ENCODE data around the gene BDKRB2. TPM values are rescaled to one million over a fixed set of nuclear protein-coding genes. Genes with fewer than 3 reads are reported as not detected.

BDKRB2 gene
- total and polyA plus RNA-seq, 2 donors (not counting 1 experiment from before 2014, with no cell fraction given): not detected

DNA sequence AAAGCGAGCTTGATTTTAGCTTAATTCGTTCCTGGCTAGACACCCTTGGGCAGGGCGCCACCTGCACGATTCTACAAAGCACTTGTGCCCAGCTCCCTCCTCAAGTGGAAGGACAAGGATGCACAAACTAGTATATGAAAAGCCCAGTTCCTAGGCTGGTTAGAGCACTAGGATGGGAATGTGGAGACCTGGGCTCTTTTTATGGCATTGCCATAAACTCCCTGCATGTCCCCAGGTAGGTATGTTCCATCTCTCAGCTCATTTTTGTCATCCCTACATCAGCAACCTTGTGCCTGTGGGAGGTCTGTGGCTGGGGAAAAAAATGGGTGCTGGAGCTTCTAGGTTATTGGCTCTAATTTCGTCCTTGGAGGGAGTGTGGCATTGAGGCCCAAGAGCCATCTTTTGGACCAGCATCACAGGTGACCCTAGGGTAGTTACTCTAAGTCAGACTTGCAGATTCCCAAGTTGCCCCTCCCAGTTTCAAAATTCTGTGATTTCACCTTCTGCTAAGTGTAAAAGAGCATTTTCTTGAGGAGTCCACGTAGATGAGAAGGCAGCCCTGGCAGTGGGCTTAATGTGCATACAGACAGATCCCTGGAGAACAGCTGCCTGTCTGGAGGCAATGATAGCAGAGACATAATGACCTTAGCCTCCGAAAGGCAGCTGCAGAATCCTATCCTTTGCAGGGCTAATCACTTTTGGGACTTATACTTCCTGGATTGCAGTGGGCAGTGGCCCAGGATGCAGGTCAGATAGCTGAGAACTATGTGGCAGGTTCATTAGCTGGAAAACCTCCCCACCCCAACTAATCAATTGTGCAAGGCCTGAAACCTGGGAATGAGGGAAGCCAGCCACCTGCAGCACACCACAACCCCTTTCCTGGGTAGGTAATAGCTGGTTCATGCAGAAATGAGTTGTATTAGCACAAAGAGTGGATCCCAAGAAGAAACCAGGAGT lies 47.6 kb upstream of the BDKRB2 start:
- no peak overlapping the region for H3K27ac Mint-ChIP-seq
- no peak overlapping the region for H3K4me2 ChIP-seq (replicated peaks; ENCODE audit: low read depth, low read length, poor library complexity, severe bottlenecking)
- no peaks in the 10 kb centered on the region for H3K9me3 Mint-ChIP-seq (ENCODE audit: insufficient read depth)
- no peaks in the 10 kb centered on the region for H4K20me1 ChIP-seq (ENCODE audit: control insufficient read depth, insufficient read depth, low read length, poor library complexity, severe bottlenecking)
- no peak overlapping the region for H3K4me3 Mint-ChIP-seq
- ATAC-seq (ENCODE audit: low read depth) (no peak), DNase-seq (no peak)
- H3K27me3 ChIP-seq (replicated peaks in 1 of 4; ENCODE audit: control extremely low read depth in 1 of 4, control insufficient read depth in 3 of 4, insufficient read depth in 4 of 4, low read length in 3 of 4): no peaks in the 10 kb centered on the region
- no peak overlapping the region for H3K9ac ChIP-seq (ENCODE audit: low read length)
- no peak overlapping the region for H3K4me3 ChIP-seq (ENCODE audit: control extremely low read depth in 1 of 5, extremely low read depth in 1 of 5, insufficient read depth in 1 of 5, low read depth in 2 of 5, low read length in 4 of 5)
- no peaks in the 10 kb centered on the region for H3K9me3 ChIP-seq (ENCODE audit: control extremely low read depth in 1 of 3, control insufficient read depth in 2 of 3, insufficient read depth in 1 of 3, low read length in 2 of 3)
- peaks cover 4% of the 10 kb centered on the region for H3K27me3 Mint-ChIP-seq
- ChIA-PET POLR2A (no interaction called here), CTCF (no interaction called here)
- no peaks in the 10 kb centered on the region for H3K36me3 ChIP-seq (replicated peaks in 1 of 2; ENCODE audit: control extremely low read depth in 1 of 2, control insufficient read depth in 1 of 2, extremely low read depth in 1 of 2, insufficient read depth in 2 of 2, low read length in 1 of 2)
- H3K79me2 ChIP-seq (ENCODE audit: control insufficient read depth, insufficient read depth, low read length): no peaks in the 10 kb centered on the region
- no peak overlapping the region for H2AFZ ChIP-seq (ENCODE audit: insufficient read depth, low read depth, low read length, poor library complexity, severe bottlenecking)
- no peak overlapping the region for H3K27ac ChIP-seq (ENCODE audit: low read length in 2 of 2)
- H3K4me1 ChIP-seq (ENCODE audit: control insufficient read depth in 2 of 2, insufficient read depth in 2 of 2, low read length in 2 of 2): no peaks in the 10 kb centered on the region
- intact Hi-C loops (cut with micrococcal nuclease): no loop called here
- H3K4me1 Mint-ChIP-seq: no peaks in the 10 kb centered on the region
- TF ChIP-seq EZH2 (IDR thresholded peaks at IDR 0.05; ENCODE audit: borderline replicate concordance, insufficient read depth, low read depth, low read length, poor library complexity, severe bottlenecking): no peak
- TF ChIP-seq, protein P1, sequence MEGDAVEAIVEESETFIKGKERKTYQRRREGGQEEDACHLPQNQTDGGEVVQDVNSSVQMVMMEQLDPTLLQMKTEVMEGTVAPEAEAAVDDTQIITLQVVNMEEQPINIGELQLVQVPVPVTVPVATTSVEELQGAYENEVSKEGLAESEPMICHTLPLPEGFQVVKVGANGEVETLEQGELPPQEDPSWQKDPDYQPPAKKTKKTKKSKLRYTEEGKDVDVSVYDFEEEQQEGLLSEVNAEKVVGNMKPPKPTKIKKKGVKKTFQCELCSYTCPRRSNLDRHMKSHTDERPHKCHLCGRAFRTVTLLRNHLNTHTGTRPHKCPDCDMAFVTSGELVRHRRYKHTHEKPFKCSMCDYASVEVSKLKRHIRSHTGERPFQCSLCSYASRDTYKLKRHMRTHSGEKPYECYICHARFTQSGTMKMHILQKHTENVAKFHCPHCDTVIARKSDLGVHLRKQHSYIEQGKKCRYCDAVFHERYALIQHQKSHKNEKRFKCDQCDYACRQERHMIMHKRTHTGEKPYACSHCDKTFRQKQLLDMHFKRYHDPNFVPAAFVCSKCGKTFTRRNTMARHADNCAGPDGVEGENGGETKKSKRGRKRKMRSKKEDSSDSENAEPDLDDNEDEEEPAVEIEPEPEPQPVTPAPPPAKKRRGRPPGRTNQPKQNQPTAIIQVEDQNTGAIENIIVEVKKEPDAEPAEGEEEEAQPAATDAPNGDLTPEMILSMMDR (IDR thresholded peaks at IDR 0.05): no peak
- 81% methylated on average over 7 of the region's 7 CpGs for WGBS (ENCODE audit: insufficient coverage)

DNA sequence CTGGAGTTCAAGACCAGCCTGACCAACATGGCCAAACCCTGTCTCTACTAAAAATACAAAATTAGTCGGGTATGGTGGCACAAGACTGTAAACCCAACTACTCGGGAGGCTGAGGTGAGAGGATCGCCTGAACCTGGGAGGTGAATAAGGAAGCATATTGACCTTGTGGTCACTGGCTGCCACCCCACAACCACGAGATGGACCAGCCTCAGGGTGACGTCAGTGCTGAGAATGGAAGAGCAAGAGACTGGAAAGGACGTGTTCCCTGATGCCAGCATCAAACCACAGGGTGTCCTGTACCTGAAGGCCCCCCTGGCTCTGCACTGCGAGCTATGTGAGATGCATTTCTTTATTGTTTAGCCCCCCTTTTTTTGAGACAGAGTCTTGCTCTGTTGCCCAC lies 45.9 kb upstream of the BDKRB2 start:
- Mint-ChIP-seq H3K9me3 (ENCODE audit: insufficient read depth) (no peaks in the 10 kb centered on the region), H3K4me1 (no peaks in the 10 kb centered on the region), H3K27me3 (peaks cover 5% of the 10 kb centered on the region), H3K27ac (no peak overlapping the region), H3K4me3 (no peak overlapping the region)
- DNase-seq (no peak), ATAC-seq (ENCODE audit: low read depth) (no peak)
- Histone ChIP-seq H3K9ac (ENCODE audit: low read length) (no peak overlapping the region), H3K27me3 (replicated peaks in 1 of 4; ENCODE audit: control extremely low read depth in 1 of 4, control insufficient read depth in 3 of 4, insufficient read depth in 4 of 4, low read length in 3 of 4) (no peaks in the 10 kb centered on the region), H3K79me2 (ENCODE audit: control insufficient read depth, insufficient read depth, low read length) (no peaks in the 10 kb centered on the region), H3K4me1 (ENCODE audit: control insufficient read depth in 2 of 2, insufficient read depth in 2 of 2, low read length in 2 of 2) (no peaks in the 10 kb centered on the region), H3K4me3 (ENCODE audit: control extremely low read depth in 1 of 5, extremely low read depth in 1 of 5, insufficient read depth in 1 of 5, low read depth in 2 of 5, low read length in 4 of 5) (no peak overlapping the region), H3K27ac (ENCODE audit: low read length in 2 of 2) (no peak overlapping the region), H3K4me2 (replicated peaks; ENCODE audit: low read depth, low read length, poor library complexity, severe bottlenecking) (no peak overlapping the region), H2AFZ (ENCODE audit: insufficient read depth, low read depth, low read length, poor library complexity, severe bottlenecking) (no peak overlapping the region), H4K20me1 (ENCODE audit: control insufficient read depth, insufficient read depth, low read length, poor library complexity, severe bottlenecking) (no peaks in the 10 kb centered on the region), H3K9me3 (ENCODE audit: control extremely low read depth in 1 of 3, control insufficient read depth in 2 of 3, insufficient read depth in 1 of 3, low read length in 2 of 3) (no peaks in the 10 kb centered on the region), H3K36me3 (replicated peaks in 1 of 2; ENCODE audit: control extremely low read depth in 1 of 2, control insufficient read depth in 1 of 2, extremely low read depth in 1 of 2, insufficient read depth in 2 of 2, low read length in 1 of 2) (no peaks in the 10 kb centered on the region)
- POLR2A ChIA-PET: no interaction called here
- intact Hi-C loops (cut with micrococcal nuclease): no loop called here
- TF ChIP-seq, protein P1 (IDR thresholded peaks at IDR 0.05): no peak
- TF ChIP-seq EZH2 (IDR thresholded peaks at IDR 0.05; ENCODE audit: borderline replicate concordance, insufficient read depth, low read depth, low read length, poor library complexity, severe bottlenecking): no peak
- WGBS (ENCODE audit: insufficient coverage): 75% methylated on average over 6 of the region's 7 CpGs
- CTCF ChIA-PET: no interaction called here

Data from B cell (primary cell).